ENCODE measurements around the gene NRP2.
A peak's percentile ranks its signal among the peaks of the same experiment; 100 is the strongest.

GRCh38 chr2:205726506-205726905, 44.2 kb downstream of the NRP2 start:
- peak in 1 of 2 donors; percentile 4 for TF ChIP-seq POLR2AphosphoS5 (IDR thresholded peaks at IDR 0.05)
- TF ChIP-seq EP300 (IDR thresholded peaks at IDR 0.05), result no peak

All from esophagus muscularis mucosa (tissue), 3 donors.